Liver (tissue), 3 donors: ENCODE results near the gene ANKRD9.

Source experiments
- CTCF ChIP-seq: fragments of 150-350 bp; IDR thresholded peaks from 2 replicates; pipeline ENCODE4 v1.5.1; 2017; ENCODE audit warnings: improper control_type of control experiment, low read depth, low read length; ENCODE audit not compliant: missing input control
- HNF4G ChIP-seq: IDR thresholded peaks from 2 replicates; pipeline ENCODE4 v1.6.1; 2016; ENCODE audit warnings: antibody characterized with exemption
- MAX ChIP-seq: IDR thresholded peaks from 2 replicates; pipeline ENCODE4 v1.6.1; 2016; ENCODE audit warnings: antibody characterized with exemption
- RAD21 ChIP-seq, 2 donors: IDR thresholded peaks; 2 replicates each; pipeline ENCODE4 v1.6.1; 2016; ENCODE audit warnings: antibody characterized with exemption in 2 of 2, mild to moderate bottlenecking in 2 of 2
- REST ChIP-seq: IDR thresholded peaks from 2 replicates; pipeline ENCODE4 v1.6.1; 2016; ENCODE audit warnings: antibody characterized with exemption, mild to moderate bottlenecking
- RXRA ChIP-seq, 2 donors: IDR thresholded peaks; 2 replicates each; pipeline ENCODE4 v1.6.1; 2017 to 2018; ENCODE audit warnings: antibody characterized with exemption in 2 of 2, mild to moderate bottlenecking in 1 of 2
- TAF1 ChIP-seq: conservative IDR thresholded peaks from 2 replicates; pipeline ENCODE4 v1.6.1; 2016; ENCODE audit warnings: antibody characterized with exemption, mild to moderate bottlenecking
- ZBTB33 ChIP-seq: IDR thresholded peaks from 2 replicates; pipeline ENCODE4 v1.6.1; 2016; ENCODE audit warnings: antibody characterized with exemption
- donor health status: healthy.
- donor health status: healthy.

- TF ChIP-seq TAF1 = no peak
- no peak for TF ChIP-seq CTCF
- TF ChIP-seq MAX = no peak
- no peak for TF ChIP-seq REST
- TF ChIP-seq HNF4G = no peak
- no peak for TF ChIP-seq RXRA (IDR thresholded peaks at IDR 0.05)
- no peak for TF ChIP-seq RAD21 (IDR thresholded peaks at IDR 0.05)
- no peak for TF ChIP-seq ZBTB33
Observed at GRCh38 chr14:102513899-102514772, 4.6 kb upstream of the ANKRD9 start.
